Smooth muscle cell (in vitro differentiated cells): ENCODE results near the gene TBC1D16. TPM values are rescaled to one million over a fixed set of nuclear protein-coding genes. Genes with fewer than 3 reads are reported as not detected.

ENCODE experiments used
- DNase-seq: peaks from one replicate; lab custom pipeline; 2025; ENCODE audit not compliant: unreplicated experiment; lab: John Stamatoyannopoulos, UW
- H2AFZ ChIP-seq: fragments of 200-600 bp; sonication (generic); 2 replicates; pipeline ENCODE4 v1.6.0; 2016; ENCODE audit warnings: antibody characterized with exemption, low read depth, mild to moderate bottlenecking
- H3F3A ChIP-seq: fragments of 200-600 bp; sonication (generic); 2 replicates; pipeline ENCODE4 v1.6.0; 2017; ENCODE audit warnings: antibody characterized with exemption, low read depth
- H3K27ac ChIP-seq: fragments of 200-600 bp; sonication (generic); 2 replicates; pipeline ENCODE4 v1.5.1; 2016; ENCODE audit warnings: low read depth, mild to moderate bottlenecking
- H3K27me3 ChIP-seq: fragments of 200-600 bp; sonication (generic); 2 replicates; pipeline ENCODE4 v1.6.1; 2016; ENCODE audit warnings: low read depth, mild to moderate bottlenecking
- H3K36me3 ChIP-seq: fragments of 200-600 bp; sonication (generic); 2 replicates; pipeline ENCODE4 v1.5.1; 2016; ENCODE audit warnings: low read depth
- H3K4me1 ChIP-seq: fragments of 200-600 bp; sonication (generic); 2 replicates; pipeline ENCODE4 v1.5.1; 2016; ENCODE audit warnings: low read depth
- H3K4me2 ChIP-seq: fragments of 200-600 bp; sonication (generic); 2 replicates; pipeline ENCODE4 v1.6.0; 2016; ENCODE audit warnings: mild to moderate bottlenecking
- H3K4me3 ChIP-seq: fragments of 200-600 bp; sonication (generic); 2 replicates; pipeline ENCODE4 v1.5.1; 2016; ENCODE audit warnings: mild to moderate bottlenecking
- H3K79me2 ChIP-seq: fragments of 200-600 bp; sonication (generic); 2 replicates; pipeline ENCODE4 v1.6.0; 2016; ENCODE audit warnings: low read depth, mild to moderate bottlenecking
- H3K9ac ChIP-seq: fragments of 200-600 bp; sonication (generic); 2 replicates; pipeline ENCODE4 v1.6.0; 2016; ENCODE audit warnings: low read depth
- H3K9me3 ChIP-seq: fragments of 200-600 bp; sonication (generic); replicated peaks from 2 replicates; pipeline ENCODE4 v1.5.1; 2016; ENCODE audit warnings: low read depth
- H4K20me1 ChIP-seq: fragments of 200-600 bp; sonication (generic); 2 replicates; pipeline ENCODE4 v1.6.0; 2016; ENCODE audit warnings: low read depth
- CTCF ChIP-seq: fragments of 200-600 bp; sonication (generic); IDR thresholded peaks from 2 replicates; pipeline ENCODE4 v1.5.1; 2017; ENCODE audit warnings: borderline replicate concordance, mild to moderate bottlenecking, antibody characterized with exemption; ENCODE audit not compliant: insufficient read depth, poor library complexity, severe bottlenecking
- whole genome bisulfite sequencing: methylation state at CpG from one replicate; pipeline ENCODE4 v1.1.7; 2016; ENCODE audit warnings: low lambda C conversion rate; 5-methylcytosine and 5-hydroxymethylcytosine counted together
- polyA plus RNA-seq: library from polyadenylated mRNA; unstranded; fragments of >200 nt; fragmentation: Nextera tagmentation; extraction: Ambion mirVana; gene quantifications from 2 replicates; pipeline ENCODE4 v1.2.1, GENCODE V29; 2016
- total RNA-seq: library from RNA; depleted of rRNA; stranded (reverse); fragments of >200 nt; gene quantifications from 2 replicates; pipeline ENCODE4 v1.2.3, GENCODE V29; 2014

TBC1D16 gene
- total and polyA plus RNA-seq, 2 experiments from 2014 or later: 17.4 to 24.6 TPM

GRCh38 chr17:80018917-80019651 lies 16.6 kb downstream of the TBC1D16 start:
- WGBS: 93% methylated on average over 21 of the region's 21 CpGs

DNA sequence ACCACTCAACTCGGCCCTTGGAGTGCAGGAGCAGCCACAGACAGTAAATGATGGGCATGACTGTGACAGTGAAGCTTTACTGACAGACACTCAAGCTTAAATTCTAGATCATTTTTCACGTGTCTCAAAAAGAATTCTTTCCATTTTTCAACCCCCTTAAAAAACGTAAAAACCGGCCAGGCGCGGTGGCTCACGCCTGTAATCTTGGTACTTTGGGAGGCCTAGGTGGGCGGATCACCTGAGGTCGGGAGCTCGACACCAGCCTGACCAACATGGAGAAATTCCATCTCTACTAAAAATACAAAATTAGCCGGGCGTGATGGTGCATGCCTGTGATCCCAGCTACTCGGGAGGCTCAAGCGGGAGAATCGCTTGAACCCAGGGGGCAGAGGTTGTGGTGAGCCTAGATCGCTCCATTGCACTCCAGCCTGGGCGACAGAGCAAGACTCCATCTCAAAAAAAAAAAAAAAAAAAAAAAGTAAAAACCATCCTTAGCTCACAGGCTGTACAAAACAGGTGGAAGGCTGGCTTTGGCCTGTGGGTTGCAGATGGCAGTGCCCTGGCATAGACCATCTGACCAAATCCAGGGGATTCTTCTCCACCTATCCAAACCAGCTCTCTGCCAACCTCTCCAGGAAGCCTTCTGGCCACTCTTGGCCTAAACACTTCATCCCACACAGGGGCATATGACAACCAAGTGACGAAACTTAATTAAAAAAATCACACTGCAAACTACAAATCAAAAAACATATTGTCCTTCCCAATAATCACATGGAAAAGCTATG lies 18.3 kb downstream of the TBC1D16 start:
- Histone ChIP-seq H3K27ac (no peak overlapping the region), H3K4me2 (no peak overlapping the region), H3K4me1 (no peaks in the 10 kb centered on the region), H3K79me2 (peaks cover 60% of the 10 kb centered on the region), H3K27me3 (no peaks in the 10 kb centered on the region), H3K9me3 (no peaks in the 10 kb centered on the region), H3K9ac (no peak overlapping the region), H2AFZ (no peak overlapping the region), H3F3A (no peaks in the 10 kb centered on the region), H3K4me3 (no peak overlapping the region), H4K20me1 (peaks cover 85% of the 10 kb centered on the region), H3K36me3 (no peaks in the 10 kb centered on the region)
- no peak for DNase-seq
- no peak for TF ChIP-seq CTCF
- 94% methylated on average over 17 of the region's 18 CpGs for WGBS

More at GRCh38 chr17:80018917-80019651, 16.6 kb downstream of the TBC1D16 start:
- Histone ChIP-seq H3K9me3 (no peaks in the 10 kb centered on the region), H3K9ac (no peak overlapping the region), H3K36me3 (no peaks in the 10 kb centered on the region), H3K79me2 (peaks cover 60% of the 10 kb centered on the region), H3K4me3 (no peak overlapping the region), H3K4me1 (no peaks in the 10 kb centered on the region), H3K27ac (no peak overlapping the region), H3K27me3 (no peaks in the 10 kb centered on the region), H3F3A (no peaks in the 10 kb centered on the region), H3K4me2 (no peak overlapping the region), H2AFZ (no peak overlapping the region), H4K20me1 (peaks cover 93% of the 10 kb centered on the region)
- DNase-seq: no peak
- no peak for TF ChIP-seq CTCF

- H3K4me3 ChIP-seq: no peak overlapping the region
- H3K27ac ChIP-seq: no peak overlapping the region
- H3K27me3 ChIP-seq: no peaks in the 10 kb centered on the region
- no peak for TF ChIP-seq CTCF
- 93% methylated on average over 33 of the region's 33 CpGs for WGBS
- H4K20me1 ChIP-seq: peaks cover 61% of the 10 kb centered on the region
- no peaks in the 10 kb centered on the region for H3K36me3 ChIP-seq
- H3K9me3 ChIP-seq: no peaks in the 10 kb centered on the region
- no peaks in the 10 kb centered on the region for H3F3A ChIP-seq
- H3K79me2 ChIP-seq: peaks cover 25% of the 10 kb centered on the region
- H3K9ac ChIP-seq: no peak overlapping the region
- no peak overlapping the region for H3K4me2 ChIP-seq
- H2AFZ ChIP-seq: no peak overlapping the region
- no peaks in the 10 kb centered on the region for H3K4me1 ChIP-seq
- DNase-seq: no peak
These were observed 22.6 kb downstream of the TBC1D16 start for GRCh38 chr17:80012765-80013741.
